ENCODE results near the gene SEMA6B. TPM values are rescaled to one million over a fixed set of nuclear protein-coding genes. Genes with fewer than 3 reads are reported as not detected.

The SEMA6B gene
- total and polyA plus RNA-seq, 12 donors = 3.1 to 59.2 (median 27.2) TPM

GRCh38 chr19:4594201-4594600, 34.7 kb upstream of the SEMA6B start:
- H3K27me3 ChIP-seq = no peaks in the 10 kb centered on the region
- WGBS, 4 donors = 61 to 68% (median 64%) methylated on average over 9 of the region's 9 CpGs
- intact Hi-C loops (cut with DNase I) = no loop called here

GRCh38 chr19:4593409-4593851, 33.9 kb upstream of the SEMA6B start:
- peak in 1 of 7 donors; percentile 36 for DNase-seq
- Histone ChIP-seq H3K27ac (peak overlapping the region in 2 of 5 donors; percentile 7 to 23), H3K36me3 (replicated peaks in 1 of 2) (no peaks in the 10 kb centered on the region), H3K27me3 (no peaks in the 10 kb centered on the region), H3K9me3 (replicated peaks in 1 of 3) (no peaks in the 10 kb centered on the region), H3K4me1 (replicated peaks in 1 of 2) (peaks cover 4 to 11% of the 10 kb centered on the region in 2 donors), H3K4me3 (no peak overlapping the region)
- TF ChIP-seq POLR2A (IDR thresholded peaks at IDR 0.05) (no peak), CTCF (IDR thresholded peaks at IDR 0.05) (no peak)
- intact Hi-C loops (cut with DNase I) = no loop called here
- WGBS, 4 donors = 33 to 45% (median 37%) methylated on average over 6 of the region's 6 CpGs

More at GRCh38 chr19:4594201-4594600, 34.7 kb upstream of the SEMA6B start:
- Histone ChIP-seq H3K36me3 (replicated peaks in 1 of 2) (no peaks in the 10 kb centered on the region), H3K4me1 (replicated peaks in 1 of 2) (peaks cover 4 to 11% of the 10 kb centered on the region in 2 donors), H3K4me3 (no peak overlapping the region), H3K9me3 (replicated peaks in 1 of 3) (no peaks in the 10 kb centered on the region), H3K27ac (peak overlapping the region in 3 of 5 donors; percentile 7 to 46 (median 23))
- no peak for TF ChIP-seq POLR2A (IDR thresholded peaks at IDR 0.05)
- no peak for TF ChIP-seq CTCF (IDR thresholded peaks at IDR 0.05)
- no peak for DNase-seq

- Histone ChIP-seq H3K4me1 (replicated peaks in 1 of 2) (peaks cover 4 to 10% of the 10 kb centered on the region in 2 donors), H3K27ac (no peak overlapping the region), H3K27me3 (no peaks in the 10 kb centered on the region), H3K36me3 (replicated peaks in 1 of 2) (no peaks in the 10 kb centered on the region), H3K4me3 (no peak overlapping the region), H3K9me3 (replicated peaks in 1 of 3) (no peaks in the 10 kb centered on the region)
- TF ChIP-seq POLR2A (IDR thresholded peaks at IDR 0.05) (no peak), CTCF (IDR thresholded peaks at IDR 0.05) (no peak)
- WGBS, 4 donors = 66 to 84% (median 74%) methylated on average over 4 to 5 of the region's 5 CpGs
- intact Hi-C loops (cut with DNase I) = no loop called here
- no peak for DNase-seq
Observed at GRCh38 chr19:4592445-4592844, 33.0 kb upstream of the SEMA6B start.

GRCh38 chr19:4591320-4591719, 31.8 kb upstream of the SEMA6B start:
- no peak for DNase-seq
- WGBS, 4 donors = 56 to 69% (median 63%) methylated on average over 6 of the region's 6 CpGs
- no peaks in the 10 kb centered on the region for H3K9me3 ChIP-seq (replicated peaks in 1 of 3)
- H3K27me3 ChIP-seq = no peaks in the 10 kb centered on the region
- peaks cover 4 to 6% of the 10 kb centered on the region in 2 donors for H3K4me1 ChIP-seq (replicated peaks in 1 of 2)
- no peak overlapping the region for H3K4me3 ChIP-seq
- H3K36me3 ChIP-seq (replicated peaks in 1 of 2) = no peaks in the 10 kb centered on the region
- intact Hi-C loops (cut with DNase I) = no loop called here
- TF ChIP-seq POLR2A (IDR thresholded peaks at IDR 0.05) (no peak), CTCF (IDR thresholded peaks at IDR 0.05) (no peak)
- no peak overlapping the region for H3K27ac ChIP-seq
